Astrocyte (in vitro differentiated cells and primary cell): Measurements from ENCODE around the gene KCNK13. TPM values are rescaled to one million over a fixed set of nuclear protein-coding genes. Genes with fewer than 3 reads are reported as not detected.

Source experiments
- DNase-seq: peaks from one replicate; pipeline ENCODE4 v3.0.0-alpha.2; 2010; ENCODE audit warnings: low read depth
- FAIRE-seq: peaks from 2 replicates; lab custom pipeline; 2011; peaks lifted over from hg19 to GRCh38; lab: Jason Lieb, UNC
- H2AFZ ChIP-seq: 2 replicates; pipeline ENCODE4 v1.6.0; 2012; ENCODE audit warnings: low read depth, low read length, inconsistent platforms
- H3K27ac ChIP-seq: 2 replicates; pipeline ENCODE4 v1.5.1; 2011; ENCODE audit warnings: low read depth, low read length, inconsistent platforms
- H3K27me3 ChIP-seq: 2 replicates; pipeline ENCODE4 v1.6.0; 2011; ENCODE audit warnings: low read length, inconsistent platforms; ENCODE audit not compliant: insufficient read depth
- H3K36me3 ChIP-seq: 2 replicates; pipeline ENCODE4 v1.5.1; 2011; ENCODE audit warnings: low read length, inconsistent platforms; ENCODE audit not compliant: insufficient read depth
- H3K4me1 ChIP-seq: 2 replicates; pipeline ENCODE4 v1.5.1; 2011; ENCODE audit warnings: low read length, inconsistent platforms; ENCODE audit not compliant: insufficient read depth
- H3K4me2 ChIP-seq: 2 replicates; pipeline ENCODE4 v1.6.0; 2012; ENCODE audit warnings: low read length, inconsistent platforms
- H3K4me3 ChIP-seq: 2 replicates; pipeline ENCODE4 v1.5.1; 2011; ENCODE audit warnings: low read depth, mild to moderate bottlenecking, low read length, inconsistent platforms; ENCODE audit not compliant: insufficient read depth
- H3K79me2 ChIP-seq: 2 replicates; pipeline ENCODE4 v1.6.0; 2012; ENCODE audit warnings: mild to moderate bottlenecking, low read length, inconsistent platforms; ENCODE audit not compliant: insufficient read depth
- H3K9ac ChIP-seq: 2 replicates; pipeline ENCODE4 v1.6.0; 2012; ENCODE audit warnings: mild to moderate bottlenecking, low read length, inconsistent platforms
- H3K9me3 ChIP-seq: 2 replicates; pipeline ENCODE4 v1.5.1; 2012; ENCODE audit warnings: low read depth, mild to moderate bottlenecking, low read length, inconsistent platforms; ENCODE audit not compliant: insufficient read depth
- H4K20me1 ChIP-seq: 2 replicates; pipeline ENCODE4 v1.6.0; 2012; ENCODE audit warnings: low read length, inconsistent platforms; ENCODE audit not compliant: insufficient read depth
- H3K27ac Mint-ChIP-seq: one replicate; pipeline ENCODE4 v1.8.0; 2021; ENCODE audit warnings: mild to moderate bottlenecking, mixed read lengths; ENCODE audit not compliant: unreplicated experiment
- H3K27me3 Mint-ChIP-seq: one replicate; pipeline ENCODE4 v1.8.0; 2021; ENCODE audit warnings: low read depth, mixed read lengths; ENCODE audit not compliant: unreplicated experiment
- H3K36me3 Mint-ChIP-seq: one replicate; pipeline ENCODE4 v1.8.0; 2021; ENCODE audit warnings: low read depth, mixed read lengths; ENCODE audit not compliant: unreplicated experiment
- H3K4me1 Mint-ChIP-seq: one replicate; pipeline ENCODE4 v1.8.0; 2021; ENCODE audit warnings: low read depth, mixed read lengths; ENCODE audit not compliant: unreplicated experiment
- H3K4me3 Mint-ChIP-seq: one replicate; pipeline ENCODE4 v1.8.0; 2021; ENCODE audit warnings: mild to moderate bottlenecking, moderate library complexity, mixed read lengths; ENCODE audit not compliant: unreplicated experiment
- H3K9me3 Mint-ChIP-seq: one replicate; pipeline ENCODE4 v1.8.0; 2021; ENCODE audit warnings: mild to moderate bottlenecking, mixed read lengths; ENCODE audit not compliant: unreplicated experiment
- EZH2 ChIP-seq: IDR thresholded peaks from 2 replicates; pipeline ENCODE4 v1.6.1; 2012; ENCODE audit warnings: mild to moderate bottlenecking, low read length, inconsistent platforms; ENCODE audit not compliant: insufficient read depth
- total RNA-seq: library from RNA; stranded (reverse); gene quantifications from 2 replicates; pipeline ENCODE4 v1.2.1, GENCODE V29; 2021
- TF ChIP-seq, protein P1 (sequence below): IDR thresholded peaks from 2 replicates; pipeline ENCODE4 v1.5.1; 2011; ENCODE audit warnings: low read depth, mild to moderate bottlenecking, inconsistent platforms, low read length, moderate library complexity; ENCODE audit not compliant: insufficient read depth

Gene KCNK13
- total RNA-seq, 1 donor from 2014 or later = 0.09 TPM

DNA sequence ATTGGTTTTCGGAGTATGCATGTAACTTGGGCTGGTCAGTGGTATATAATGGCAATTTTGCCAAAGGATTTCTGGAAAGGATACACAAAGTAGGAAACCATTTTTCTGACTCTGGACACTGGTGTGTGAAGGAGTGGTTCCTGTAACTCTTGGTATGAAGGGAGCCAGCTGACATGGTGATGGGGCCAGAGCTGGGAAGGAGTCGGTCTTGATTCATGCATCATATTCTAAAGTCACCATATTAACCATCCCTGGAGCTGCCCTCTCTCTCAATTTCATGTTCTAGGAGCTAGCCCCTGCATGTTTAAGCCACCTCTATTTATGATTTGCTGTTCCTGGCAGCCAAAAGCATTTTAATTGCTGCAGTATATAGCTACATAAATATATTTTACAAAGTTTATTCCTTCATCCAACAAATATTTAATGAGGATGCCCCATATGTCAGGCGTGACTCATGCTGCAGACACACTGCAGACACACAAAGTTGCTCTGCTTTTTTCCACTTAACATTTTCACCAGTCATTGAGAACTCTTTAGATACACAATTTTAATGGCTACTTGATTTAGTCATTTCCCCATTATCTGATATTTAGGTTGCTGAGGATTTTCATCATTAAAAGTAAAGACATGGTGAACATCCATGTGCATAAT is 115.9 kb downstream of the KCNK13 start:
- Histone ChIP-seq H3K27ac (no peak overlapping the region), H3K9ac (no peak overlapping the region), H3K9me3 (no peaks in the 10 kb centered on the region), H2AFZ (no peak overlapping the region), H3K4me3 (no peak overlapping the region), H3K27me3 (peaks cover 4% of the 10 kb centered on the region), H3K4me2 (no peak overlapping the region), H4K20me1 (no peaks in the 10 kb centered on the region), H3K79me2 (no peaks in the 10 kb centered on the region), H3K36me3 (no peaks in the 10 kb centered on the region), H3K4me1 (no peaks in the 10 kb centered on the region)
- TF ChIP-seq, protein P1, sequence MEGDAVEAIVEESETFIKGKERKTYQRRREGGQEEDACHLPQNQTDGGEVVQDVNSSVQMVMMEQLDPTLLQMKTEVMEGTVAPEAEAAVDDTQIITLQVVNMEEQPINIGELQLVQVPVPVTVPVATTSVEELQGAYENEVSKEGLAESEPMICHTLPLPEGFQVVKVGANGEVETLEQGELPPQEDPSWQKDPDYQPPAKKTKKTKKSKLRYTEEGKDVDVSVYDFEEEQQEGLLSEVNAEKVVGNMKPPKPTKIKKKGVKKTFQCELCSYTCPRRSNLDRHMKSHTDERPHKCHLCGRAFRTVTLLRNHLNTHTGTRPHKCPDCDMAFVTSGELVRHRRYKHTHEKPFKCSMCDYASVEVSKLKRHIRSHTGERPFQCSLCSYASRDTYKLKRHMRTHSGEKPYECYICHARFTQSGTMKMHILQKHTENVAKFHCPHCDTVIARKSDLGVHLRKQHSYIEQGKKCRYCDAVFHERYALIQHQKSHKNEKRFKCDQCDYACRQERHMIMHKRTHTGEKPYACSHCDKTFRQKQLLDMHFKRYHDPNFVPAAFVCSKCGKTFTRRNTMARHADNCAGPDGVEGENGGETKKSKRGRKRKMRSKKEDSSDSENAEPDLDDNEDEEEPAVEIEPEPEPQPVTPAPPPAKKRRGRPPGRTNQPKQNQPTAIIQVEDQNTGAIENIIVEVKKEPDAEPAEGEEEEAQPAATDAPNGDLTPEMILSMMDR = no peak
- no peak for TF ChIP-seq EZH2
- Mint-ChIP-seq H3K4me1 (no peaks in the 10 kb centered on the region), H3K27me3 (peaks cover 3% of the 10 kb centered on the region), H3K9me3 (peaks cover 2% of the 10 kb centered on the region), H3K36me3 (no peaks in the 10 kb centered on the region), H3K4me3 (no peak overlapping the region), H3K27ac (no peak overlapping the region)
- DNase-seq (no peak), FAIRE-seq (no peak)

DNA sequence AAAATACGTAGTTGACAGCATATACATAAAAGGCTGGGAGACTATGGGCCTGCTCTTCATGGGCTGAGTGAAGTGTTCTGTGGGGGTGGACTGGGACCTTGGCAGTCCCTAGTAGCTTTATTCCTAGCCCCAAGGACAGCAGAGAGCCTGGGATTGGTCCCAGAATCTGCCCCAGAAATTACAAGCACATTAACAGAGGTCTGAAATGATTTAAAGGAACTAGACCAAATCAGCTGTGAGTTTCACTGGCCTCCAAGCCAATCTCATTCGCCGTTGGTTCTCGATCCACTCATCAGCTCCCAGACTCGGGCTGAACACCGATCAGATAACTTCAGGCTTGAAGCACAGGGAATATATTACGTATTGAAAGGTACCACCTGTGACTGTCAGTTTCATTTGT is 117.6 kb downstream of the KCNK13 start:
- H3K36me3 Mint-ChIP-seq = no peaks in the 10 kb centered on the region
- FAIRE-seq = no peak
- H4K20me1 ChIP-seq = no peaks in the 10 kb centered on the region
- H3K9ac ChIP-seq = no peak overlapping the region
- TF ChIP-seq, protein P1 = no peak
- TF ChIP-seq EZH2 = no peak
- H3K4me3 ChIP-seq = no peak overlapping the region
- no peak overlapping the region for H3K27ac ChIP-seq
- H3K4me2 ChIP-seq = no peak overlapping the region
- H3K9me3 Mint-ChIP-seq = no peaks in the 10 kb centered on the region
- peaks cover 17% of the 10 kb centered on the region for H3K27me3 Mint-ChIP-seq
- peaks cover 9% of the 10 kb centered on the region for H3K27me3 ChIP-seq
- H3K27ac Mint-ChIP-seq = no peak overlapping the region
- H2AFZ ChIP-seq = no peak overlapping the region
- no peaks in the 10 kb centered on the region for H3K79me2 ChIP-seq
- no peaks in the 10 kb centered on the region for H3K36me3 ChIP-seq
- H3K4me1 Mint-ChIP-seq = no peaks in the 10 kb centered on the region
- no peaks in the 10 kb centered on the region for H3K4me1 ChIP-seq
- H3K4me3 Mint-ChIP-seq = no peak overlapping the region
- no peak for DNase-seq
- H3K9me3 ChIP-seq = no peaks in the 10 kb centered on the region
